ENCODE data around the gene TM7SF2. TPM values are rescaled to one million over a fixed set of nuclear protein-coding genes. Genes with fewer than 3 reads are reported as not detected.

The TM7SF2 gene
- total RNA-seq, 1 experiment from 2014 or later: 37.8 TPM

DNA sequence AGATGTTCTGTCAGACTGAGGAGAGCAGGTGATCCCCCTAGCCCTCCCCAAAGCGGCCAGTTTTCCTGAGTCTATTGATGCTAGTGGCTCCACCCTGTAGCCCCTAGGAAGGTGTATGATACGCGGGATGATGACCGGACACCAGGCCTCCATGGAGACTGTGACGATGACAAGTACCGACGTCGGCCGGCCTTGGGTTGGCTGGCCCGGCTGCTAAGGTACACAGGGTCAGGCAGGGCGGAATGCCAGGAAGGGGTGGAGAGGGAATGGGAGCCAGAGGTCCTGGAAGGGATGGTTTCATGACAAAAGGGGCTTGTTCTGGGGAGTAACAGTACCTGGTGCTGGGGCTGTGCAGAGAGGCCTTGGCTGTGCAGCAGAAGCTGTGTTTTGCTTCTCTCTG lies 24.5 kb upstream of the TM7SF2 start:
- H3K9me3 ChIP-seq (ENCODE audit: low read depth, low read length, poor library complexity, severe bottlenecking): no peaks in the 10 kb centered on the region
- no peak overlapping the region for H3K27ac ChIP-seq (ENCODE audit: low read depth, low read length, poor library complexity, severe bottlenecking)
- no peaks in the 10 kb centered on the region for H3K27me3 ChIP-seq (replicated peaks; ENCODE audit: insufficient read depth, low read depth, low read length, poor library complexity)
- H3K4me3 ChIP-seq (ENCODE audit: low read depth, low read length, poor library complexity, severe bottlenecking): no peak overlapping the region
- peaks cover 14% of the 10 kb centered on the region for H3K36me3 ChIP-seq (ENCODE audit: insufficient read depth, low read length, poor library complexity, severe bottlenecking)
- intact Hi-C loops (cut with micrococcal nuclease; ENCODE audit: unreplicated experiment): no loop called here
- no TSS peak for BruUV-seq (replicated peaks)
- no peak for DNase-seq (ENCODE audit: low spot score)
- POLR2A ChIA-PET (ENCODE audit: low non-redundant PET): no interaction called here
- H3K4me1 ChIP-seq (ENCODE audit: insufficient read depth, low read length, poor library complexity, severe bottlenecking): peaks cover 9% of the 10 kb centered on the region
- no peak for TF ChIP-seq EZH2 (IDR thresholded peaks at IDR 0.05; ENCODE audit: borderline replicate concordance, low read depth, low read length, poor library complexity, severe bottlenecking)
- TF ChIP-seq, protein P1, sequence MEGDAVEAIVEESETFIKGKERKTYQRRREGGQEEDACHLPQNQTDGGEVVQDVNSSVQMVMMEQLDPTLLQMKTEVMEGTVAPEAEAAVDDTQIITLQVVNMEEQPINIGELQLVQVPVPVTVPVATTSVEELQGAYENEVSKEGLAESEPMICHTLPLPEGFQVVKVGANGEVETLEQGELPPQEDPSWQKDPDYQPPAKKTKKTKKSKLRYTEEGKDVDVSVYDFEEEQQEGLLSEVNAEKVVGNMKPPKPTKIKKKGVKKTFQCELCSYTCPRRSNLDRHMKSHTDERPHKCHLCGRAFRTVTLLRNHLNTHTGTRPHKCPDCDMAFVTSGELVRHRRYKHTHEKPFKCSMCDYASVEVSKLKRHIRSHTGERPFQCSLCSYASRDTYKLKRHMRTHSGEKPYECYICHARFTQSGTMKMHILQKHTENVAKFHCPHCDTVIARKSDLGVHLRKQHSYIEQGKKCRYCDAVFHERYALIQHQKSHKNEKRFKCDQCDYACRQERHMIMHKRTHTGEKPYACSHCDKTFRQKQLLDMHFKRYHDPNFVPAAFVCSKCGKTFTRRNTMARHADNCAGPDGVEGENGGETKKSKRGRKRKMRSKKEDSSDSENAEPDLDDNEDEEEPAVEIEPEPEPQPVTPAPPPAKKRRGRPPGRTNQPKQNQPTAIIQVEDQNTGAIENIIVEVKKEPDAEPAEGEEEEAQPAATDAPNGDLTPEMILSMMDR (conservative IDR thresholded peaks at IDR 0.05; ENCODE audit: low read depth, low read length): no peak
- CTCF ChIA-PET: no interaction called here

DNA sequence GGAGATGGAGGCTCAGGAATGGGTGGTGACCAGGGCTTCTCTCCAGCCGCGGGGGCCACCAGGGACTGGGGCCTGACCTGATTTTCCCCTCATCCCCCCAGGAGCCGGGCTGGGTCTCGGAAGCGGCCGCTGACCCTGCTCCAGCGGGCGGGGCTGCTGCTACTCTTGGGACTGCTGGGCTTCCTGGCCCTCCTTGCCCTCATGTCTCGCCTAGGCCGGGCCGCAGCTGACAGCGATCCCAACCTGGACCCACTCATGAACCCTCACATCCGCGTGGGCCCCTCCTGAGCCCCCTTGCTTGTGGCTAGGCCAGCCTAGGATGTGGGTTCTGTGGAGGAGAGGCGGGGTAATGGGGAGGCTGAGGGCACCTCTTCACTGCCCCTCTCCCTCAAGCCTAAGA lies 23.8 kb upstream of the TM7SF2 start:
- Histone ChIP-seq H3K36me3 (ENCODE audit: insufficient read depth, low read length, poor library complexity, severe bottlenecking) (peaks cover 11% of the 10 kb centered on the region), H3K4me3 (ENCODE audit: low read depth, low read length, poor library complexity, severe bottlenecking) (no peak overlapping the region), H3K9me3 (ENCODE audit: low read depth, low read length, poor library complexity, severe bottlenecking) (no peaks in the 10 kb centered on the region), H3K4me1 (ENCODE audit: insufficient read depth, low read length, poor library complexity, severe bottlenecking) (peaks cover 3% of the 10 kb centered on the region), H3K27me3 (replicated peaks; ENCODE audit: insufficient read depth, low read depth, low read length, poor library complexity) (no peaks in the 10 kb centered on the region), H3K27ac (ENCODE audit: low read depth, low read length, poor library complexity, severe bottlenecking) (no peak overlapping the region)
- intact Hi-C loops (cut with micrococcal nuclease; ENCODE audit: unreplicated experiment): no loop called here
- TF ChIP-seq, protein P1 (conservative IDR thresholded peaks at IDR 0.05; ENCODE audit: low read depth, low read length): no peak
- TF ChIP-seq EZH2 (IDR thresholded peaks at IDR 0.05; ENCODE audit: borderline replicate concordance, low read depth, low read length, poor library complexity, severe bottlenecking): no peak
- no TSS peak for BruUV-seq (replicated peaks)
- ChIA-PET CTCF (no interaction called here), POLR2A (ENCODE audit: low non-redundant PET) (no interaction called here)
- no peak for DNase-seq (ENCODE audit: low spot score)

DNA sequence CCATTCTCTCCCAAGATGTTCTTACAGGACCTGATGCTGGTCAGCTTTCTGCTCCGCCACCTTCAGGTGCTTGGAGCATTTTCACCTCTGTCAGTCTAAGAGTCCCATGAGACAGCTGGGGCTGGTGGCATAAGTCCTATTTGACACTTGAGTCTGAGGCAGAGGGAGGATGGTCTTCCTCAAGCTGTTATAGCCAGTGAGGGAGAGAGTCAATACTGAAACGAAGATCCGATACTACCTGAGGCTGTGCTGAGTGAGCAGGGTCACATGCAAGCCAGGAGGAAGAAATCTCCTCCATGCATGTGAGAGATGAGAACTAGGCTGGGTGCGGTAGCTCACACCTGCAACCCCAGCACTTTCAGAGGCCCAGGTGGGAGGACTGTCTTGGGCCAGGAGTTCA lies 22.1 kb upstream of the TM7SF2 start:
- H3K9me3 ChIP-seq (ENCODE audit: low read depth, low read length, poor library complexity, severe bottlenecking): no peaks in the 10 kb centered on the region
- intact Hi-C loops (cut with micrococcal nuclease; ENCODE audit: unreplicated experiment): no loop called here
- TF ChIP-seq, protein P1 (conservative IDR thresholded peaks at IDR 0.05; ENCODE audit: low read depth, low read length): no peak
- no peak for TF ChIP-seq EZH2 (IDR thresholded peaks at IDR 0.05; ENCODE audit: borderline replicate concordance, low read depth, low read length, poor library complexity, severe bottlenecking)
- no peaks in the 10 kb centered on the region for H3K27me3 ChIP-seq (replicated peaks; ENCODE audit: insufficient read depth, low read depth, low read length, poor library complexity)
- BruUV-seq (replicated peaks): no TSS peak
- no peaks in the 10 kb centered on the region for H3K4me1 ChIP-seq (ENCODE audit: insufficient read depth, low read length, poor library complexity, severe bottlenecking)
- POLR2A ChIA-PET (ENCODE audit: low non-redundant PET): no interaction called here
- H3K4me3 ChIP-seq (ENCODE audit: low read depth, low read length, poor library complexity, severe bottlenecking): no peak overlapping the region
- CTCF ChIA-PET: no interaction called here
- H3K36me3 ChIP-seq (ENCODE audit: insufficient read depth, low read length, poor library complexity, severe bottlenecking): peaks cover 7% of the 10 kb centered on the region
- H3K27ac ChIP-seq (ENCODE audit: low read depth, low read length, poor library complexity, severe bottlenecking): no peak overlapping the region
- DNase-seq (ENCODE audit: low spot score): no peak
